Medulla oblongata (tissue), 1 donor: Measurements from ENCODE around the gene ARHGEF28.

Experiments used
- DNase-seq: peaks from one replicate; pipeline ENCODE4 v3.0.0-alpha.2; 2015; ENCODE audit errors: extremely low spot score

ARHGEF28 gene

GRCh38 chr5:73816656-73817420 is 190.8 kb downstream of the ARHGEF28 start:
- no peak for DNase-seq

- DNase-seq = no peak
Observed at GRCh38 chr5:73818357-73818756, 192.4 kb downstream of the ARHGEF28 start.

DNA sequence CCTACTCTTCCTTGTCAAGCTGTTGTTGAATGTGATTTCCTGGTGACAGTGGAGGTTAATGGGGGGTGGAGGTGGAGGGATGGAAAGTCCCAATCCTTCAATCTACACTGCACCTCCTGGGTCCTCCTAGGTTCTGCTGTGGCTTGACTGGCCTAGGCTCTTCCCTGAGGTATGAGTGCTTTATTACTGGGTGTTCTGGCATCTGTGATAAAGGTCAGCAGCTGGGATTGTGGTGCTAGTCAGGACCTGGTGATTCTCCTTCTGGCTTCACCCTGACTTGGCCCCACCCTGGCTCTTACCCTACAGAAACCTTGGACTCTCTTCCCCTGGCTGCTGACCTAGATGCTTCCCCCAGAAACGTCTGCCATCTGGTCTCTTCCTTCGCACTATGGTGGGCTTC is 194.3 kb downstream of the ARHGEF28 start:
- DNase-seq = no peak

DNA sequence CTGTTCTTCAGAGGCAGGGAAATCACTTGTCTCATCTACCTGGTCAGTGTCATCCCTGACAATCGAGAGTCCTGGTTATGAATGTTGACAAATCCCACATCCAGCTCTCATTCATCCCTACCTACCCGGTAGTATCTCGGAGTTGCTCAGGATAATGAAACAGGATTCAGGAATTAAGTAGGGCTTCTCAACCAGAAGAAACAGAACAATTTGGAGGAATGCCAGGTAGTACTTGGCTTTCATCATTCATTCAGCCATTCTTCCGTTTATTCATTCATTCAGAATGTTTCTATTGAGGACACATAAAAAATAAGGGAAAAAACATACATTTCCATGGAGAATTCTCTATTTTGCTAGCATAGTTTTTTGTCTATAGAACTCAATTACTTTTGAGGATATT is 195.0 kb downstream of the ARHGEF28 start:
- no peak for DNase-seq

DNA sequence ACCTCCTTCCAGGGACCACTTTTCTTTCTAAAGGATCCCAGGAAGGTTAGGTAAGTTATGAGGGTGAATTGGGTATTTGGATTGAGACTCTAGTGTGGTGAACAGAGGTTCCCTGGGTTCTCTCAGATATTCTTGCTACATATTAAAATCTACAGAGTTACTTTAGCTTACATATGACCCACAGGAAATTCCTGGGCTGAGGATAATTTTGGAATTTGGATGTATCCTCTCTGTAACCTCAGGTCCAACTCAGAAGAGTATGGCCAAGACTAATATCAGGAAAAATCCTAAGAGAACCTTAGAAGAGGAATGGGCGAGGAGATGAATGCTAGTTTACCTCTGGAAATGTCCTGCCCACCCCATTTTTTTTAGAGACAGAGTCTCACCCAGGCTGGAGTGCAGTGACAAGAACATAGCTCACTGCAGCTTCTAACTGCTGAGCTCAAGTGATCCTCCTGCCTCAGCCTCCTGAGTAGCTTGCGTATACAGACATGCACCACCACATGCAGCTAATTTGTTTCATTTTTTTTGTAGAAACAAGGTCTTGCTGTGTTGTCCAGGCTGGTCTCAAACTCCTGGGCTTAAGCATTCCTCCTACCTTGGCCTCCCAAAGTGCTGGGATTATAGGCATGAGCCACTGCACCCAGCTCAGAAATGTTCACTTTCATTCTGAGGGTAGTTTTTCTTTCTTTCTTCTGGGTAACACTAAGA is 196.4 kb downstream of the ARHGEF28 start:
- DNase-seq = no peak

DNA sequence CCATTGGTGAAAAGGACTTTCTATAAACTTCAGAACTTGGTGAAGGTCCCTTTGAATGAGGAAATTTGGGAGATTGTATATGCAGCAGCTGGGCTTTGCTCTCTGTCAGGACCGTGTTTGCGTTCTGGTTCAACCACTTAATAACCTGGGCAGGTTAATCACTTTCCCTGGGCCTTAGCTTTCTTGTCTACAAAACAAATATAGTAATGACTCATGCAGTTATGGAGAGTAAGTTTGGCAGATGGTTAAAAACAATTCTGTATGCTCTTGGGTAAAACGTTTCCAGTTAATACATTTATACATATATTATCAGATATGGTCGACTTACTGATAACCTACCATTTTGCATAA is 197.0 kb downstream of the ARHGEF28 start:
- no peak for DNase-seq

DNA sequence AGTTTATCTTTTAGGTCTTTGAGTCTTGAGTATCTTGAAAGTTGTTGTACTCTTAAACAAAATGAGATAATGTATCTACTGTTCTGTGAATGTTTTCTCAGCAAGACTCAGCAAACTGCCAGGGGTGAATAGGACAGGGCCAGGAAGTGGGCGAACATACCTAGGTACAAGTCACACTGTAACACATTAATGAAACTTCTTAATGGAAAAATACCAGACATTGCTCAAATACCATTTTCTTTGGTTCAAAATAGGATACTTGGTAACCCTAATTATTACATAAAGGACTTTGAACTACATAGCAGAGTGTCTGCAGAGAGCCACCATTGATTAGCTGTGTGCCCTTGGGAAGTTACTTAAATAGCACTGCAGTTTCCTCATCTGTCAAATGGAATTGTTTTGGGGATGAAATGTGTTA is 197.5 kb downstream of the ARHGEF28 start:
- DNase-seq = no peak

- DNase-seq = no peak
Observed at GRCh38 chr5:73825199-73825598, 199.2 kb downstream of the ARHGEF28 start.

- no peak for DNase-seq
Observed at GRCh38 chr5:73825736-73826135, 199.7 kb downstream of the ARHGEF28 start.

- DNase-seq = no peak
Observed at GRCh38 chr5:73826301-73827105, 200.5 kb downstream of the ARHGEF28 start.

DNA sequence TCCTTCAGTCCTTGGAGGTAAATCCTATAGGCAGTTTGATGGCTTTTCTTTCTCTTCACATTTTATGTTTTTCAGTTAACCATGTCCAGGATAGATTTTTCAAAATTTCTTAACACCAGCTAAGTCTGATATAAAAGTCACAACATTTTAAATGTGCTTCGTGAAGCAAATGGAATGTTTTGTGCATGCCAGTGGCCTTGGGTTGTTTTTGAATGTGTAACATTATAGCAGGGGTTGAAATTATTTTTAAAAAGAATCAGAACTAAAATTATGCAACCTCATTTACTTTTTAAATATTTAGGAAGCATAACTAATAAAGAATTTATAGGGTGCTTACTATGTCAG is 201.1 kb downstream of the ARHGEF28 start:
- no peak for DNase-seq

DNA sequence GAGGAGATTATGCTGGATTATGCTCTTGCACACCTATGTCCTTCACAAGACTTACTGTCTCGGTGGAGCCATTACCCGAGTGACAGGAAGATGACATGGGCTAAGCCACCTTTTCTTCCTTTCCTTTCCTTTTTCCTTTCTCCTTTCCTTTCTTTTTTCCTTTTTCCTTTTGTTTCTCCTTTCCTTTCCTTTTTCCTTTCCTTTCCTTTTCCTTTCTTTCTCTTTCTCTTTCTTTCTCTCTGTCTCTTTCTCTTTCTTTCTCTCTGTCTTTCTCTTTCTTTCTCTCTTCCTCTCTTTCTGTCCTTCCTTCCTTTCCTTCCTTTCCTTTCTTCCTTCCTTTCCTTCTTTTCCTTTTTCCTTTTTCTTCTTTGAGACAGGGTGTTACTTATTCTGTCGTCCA is 202.5 kb downstream of the ARHGEF28 start:
- no peak for DNase-seq

GRCh38 chr5:73830646-73831045 is 204.7 kb downstream of the ARHGEF28 start:
- DNase-seq = no peak

- DNase-seq = no peak
Observed at GRCh38 chr5:73831066-73831465, 205.1 kb downstream of the ARHGEF28 start.

- DNase-seq = no peak
Observed at GRCh38 chr5:73834693-73835092, 208.7 kb downstream of the ARHGEF28 start.

DNA sequence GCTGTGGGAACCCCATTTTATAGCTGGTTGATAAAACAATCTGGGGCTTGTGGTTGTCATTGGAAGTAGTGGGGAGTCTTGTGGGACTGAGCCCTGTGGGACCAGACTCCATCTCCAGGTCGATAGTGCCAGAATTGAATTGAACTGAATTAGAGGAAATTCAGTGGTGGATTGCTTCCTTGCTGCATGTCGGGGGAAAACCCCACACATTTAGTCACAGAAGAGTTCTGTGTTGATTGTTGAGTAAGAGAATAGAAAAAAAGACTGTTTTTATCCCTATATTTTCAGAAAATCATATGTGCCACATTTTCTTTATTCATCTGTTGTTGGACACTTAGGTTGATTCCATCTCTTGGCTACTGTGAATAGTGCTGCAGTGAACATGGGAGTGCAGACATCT is 209.7 kb downstream of the ARHGEF28 start:
- DNase-seq = no peak

DNA sequence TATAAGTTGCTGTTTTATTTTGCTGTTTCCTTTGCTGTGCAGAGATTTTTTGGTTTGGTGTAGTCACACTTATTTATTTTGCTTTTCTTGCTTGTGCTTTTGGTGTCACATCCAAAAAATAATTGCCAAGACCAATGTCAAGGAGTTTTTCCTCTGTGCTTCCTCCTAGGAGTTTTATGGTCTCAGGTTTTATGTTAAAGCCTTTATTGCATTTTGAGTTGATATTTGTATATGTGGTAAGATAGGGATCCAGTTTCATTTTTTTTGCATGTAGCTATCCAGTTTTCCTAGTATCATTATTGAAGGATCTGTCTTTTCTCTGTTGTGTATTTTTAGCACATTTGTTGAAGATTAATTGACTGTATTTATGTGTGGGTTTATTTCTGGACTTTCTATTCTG is 210.6 kb downstream of the ARHGEF28 start:
- no peak for DNase-seq

DNA sequence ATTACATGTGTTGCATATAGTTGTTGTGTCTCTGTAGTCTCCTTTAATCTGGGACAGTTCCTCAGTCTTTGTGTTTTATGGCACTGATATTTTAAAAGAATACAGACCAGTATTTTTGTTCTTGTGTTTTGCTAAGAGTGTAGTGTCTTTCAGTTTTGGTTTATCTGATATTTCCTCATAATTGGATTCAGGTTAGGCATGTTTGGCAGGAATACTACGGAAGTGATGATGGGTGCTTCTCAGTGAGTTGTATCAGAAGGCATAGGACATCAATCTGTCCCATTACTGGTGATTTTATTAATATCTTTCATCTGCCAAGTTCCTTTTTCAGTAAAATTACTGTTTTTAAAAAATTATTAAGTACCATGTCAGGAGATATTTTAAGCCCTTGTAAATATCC is 212.9 kb downstream of the ARHGEF28 start:
- no peak for DNase-seq

DNA sequence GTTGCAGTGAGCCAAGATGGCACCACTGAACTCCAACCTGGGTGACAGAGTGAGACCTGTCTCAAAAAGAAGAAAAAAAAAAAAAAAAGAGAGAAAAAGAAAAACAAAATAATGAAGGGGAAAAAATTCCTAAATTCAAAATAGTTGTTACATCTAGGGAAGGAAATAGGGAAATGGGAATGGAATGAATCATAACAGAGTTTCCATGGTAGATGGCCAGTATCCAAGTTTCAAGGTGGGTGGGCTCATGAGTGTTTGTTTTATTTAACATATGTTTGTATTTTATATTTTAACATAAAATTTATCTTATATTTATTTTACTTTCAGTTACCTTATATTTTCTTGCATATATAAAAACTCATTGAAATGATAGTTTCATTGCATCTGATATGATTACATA is 215.6 kb downstream of the ARHGEF28 start:
- no peak for DNase-seq

DNA sequence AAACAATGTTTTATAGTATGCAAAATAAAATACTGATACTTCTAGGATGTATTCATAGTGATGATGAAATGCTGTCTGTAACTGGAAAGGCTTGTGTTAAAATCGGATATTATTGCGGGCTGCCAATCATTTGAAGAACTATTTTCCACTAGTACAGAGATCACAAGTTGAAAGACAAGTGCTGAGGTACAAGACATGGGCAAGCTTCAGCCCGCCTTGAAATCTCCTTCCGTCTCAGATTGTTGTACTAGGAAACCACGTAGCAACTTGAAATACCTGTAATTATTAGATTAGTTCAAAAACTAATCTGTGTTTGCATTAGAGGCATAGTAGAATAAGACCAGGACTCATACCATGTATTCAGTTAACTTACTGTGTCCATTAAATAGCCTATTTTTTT is 218.2 kb downstream of the ARHGEF28 start:
- DNase-seq = no peak

DNA sequence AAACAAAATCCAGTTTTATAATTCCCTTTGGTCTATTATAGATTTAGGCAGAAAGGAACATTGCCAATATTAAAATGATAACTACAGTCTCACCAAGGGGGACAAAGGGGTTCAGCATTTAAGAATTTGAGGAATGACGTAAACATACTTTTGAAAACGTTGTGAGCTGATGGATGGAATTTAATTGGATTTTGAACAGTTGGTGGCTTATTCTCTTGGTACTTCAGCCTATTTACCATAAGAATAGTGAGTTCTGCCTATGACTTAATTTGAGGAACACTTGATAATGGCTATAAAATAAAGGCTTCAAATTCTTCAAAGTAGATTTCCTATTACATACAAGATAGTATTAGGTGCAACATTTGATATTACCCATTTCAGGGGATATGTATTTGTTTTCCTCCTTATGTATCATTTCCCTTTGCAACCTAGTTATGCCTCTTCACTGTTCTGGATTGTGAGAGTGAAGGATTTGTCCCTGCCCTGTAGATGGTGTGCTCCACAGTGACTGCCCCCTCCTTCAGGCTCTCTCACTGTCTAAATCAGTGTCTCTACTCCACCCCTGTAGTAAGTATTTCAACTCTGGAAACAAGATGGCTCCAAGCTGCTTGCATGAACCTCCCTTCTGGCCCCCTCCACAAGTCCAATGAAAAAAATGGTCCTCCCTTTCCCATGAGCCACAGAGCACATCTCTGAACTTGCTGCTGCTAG is 225.6 kb downstream of the ARHGEF28 start:
- no peak for DNase-seq

- no peak for DNase-seq
Observed at GRCh38 chr5:73853091-73853490, 227.1 kb downstream of the ARHGEF28 start.
